ENCODE results near the gene DHRS2. TPM values are rescaled to one million over a fixed set of nuclear protein-coding genes. Genes with fewer than 3 reads are reported as not detected.
A peak's percentile ranks its signal among the peaks of the same experiment; 100 is the strongest.

DHRS2 gene
- total and polyA plus RNA-seq, 2 of the 13 experiments (the other 11 are each of a cell fraction or from before 2014, with no cell fraction given), result 1,621 to 3,021 TPM

DNA sequence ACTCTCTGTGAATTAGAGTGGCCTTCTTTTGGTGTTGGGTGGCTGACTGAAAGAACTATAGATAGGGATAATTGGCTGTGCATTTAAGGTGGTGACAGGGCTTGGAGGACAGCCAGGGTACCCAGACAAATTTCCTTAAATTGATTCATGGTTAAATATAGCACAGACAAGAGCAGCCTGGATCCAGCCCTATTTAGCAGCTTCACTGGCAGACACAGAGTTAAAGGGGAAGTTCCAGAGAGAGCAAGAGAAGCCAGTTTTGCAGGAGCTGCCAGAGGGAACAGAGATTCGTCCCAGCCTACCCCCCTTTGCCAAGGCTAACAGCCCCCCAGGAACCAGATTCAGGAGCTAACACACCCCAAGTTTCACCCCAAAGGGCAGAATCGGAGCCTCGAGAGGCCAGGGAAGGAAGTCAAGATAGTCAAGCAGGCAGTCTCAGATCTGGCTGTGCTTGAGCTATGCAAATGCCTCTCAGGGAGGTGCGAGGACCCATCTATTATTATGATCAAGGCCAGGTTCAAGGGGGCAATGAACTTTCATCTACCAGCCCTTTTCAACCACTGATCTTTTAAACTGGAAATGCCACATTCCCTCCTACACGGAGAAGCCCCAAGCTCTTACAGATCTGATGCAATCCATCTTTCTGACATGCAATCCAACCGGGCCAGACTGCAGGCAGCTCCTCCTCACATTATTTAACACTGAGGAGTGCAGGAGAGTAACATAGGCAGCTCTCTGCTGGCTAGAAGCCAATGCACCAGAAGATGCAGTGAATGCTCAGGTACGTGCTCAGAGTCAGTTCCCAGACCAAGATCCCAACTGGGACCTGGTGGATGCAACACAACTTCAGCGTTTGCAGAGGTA, 58.2 kb downstream of the DHRS2 start (continued):
- TF ChIP-seq, protein P1, sequence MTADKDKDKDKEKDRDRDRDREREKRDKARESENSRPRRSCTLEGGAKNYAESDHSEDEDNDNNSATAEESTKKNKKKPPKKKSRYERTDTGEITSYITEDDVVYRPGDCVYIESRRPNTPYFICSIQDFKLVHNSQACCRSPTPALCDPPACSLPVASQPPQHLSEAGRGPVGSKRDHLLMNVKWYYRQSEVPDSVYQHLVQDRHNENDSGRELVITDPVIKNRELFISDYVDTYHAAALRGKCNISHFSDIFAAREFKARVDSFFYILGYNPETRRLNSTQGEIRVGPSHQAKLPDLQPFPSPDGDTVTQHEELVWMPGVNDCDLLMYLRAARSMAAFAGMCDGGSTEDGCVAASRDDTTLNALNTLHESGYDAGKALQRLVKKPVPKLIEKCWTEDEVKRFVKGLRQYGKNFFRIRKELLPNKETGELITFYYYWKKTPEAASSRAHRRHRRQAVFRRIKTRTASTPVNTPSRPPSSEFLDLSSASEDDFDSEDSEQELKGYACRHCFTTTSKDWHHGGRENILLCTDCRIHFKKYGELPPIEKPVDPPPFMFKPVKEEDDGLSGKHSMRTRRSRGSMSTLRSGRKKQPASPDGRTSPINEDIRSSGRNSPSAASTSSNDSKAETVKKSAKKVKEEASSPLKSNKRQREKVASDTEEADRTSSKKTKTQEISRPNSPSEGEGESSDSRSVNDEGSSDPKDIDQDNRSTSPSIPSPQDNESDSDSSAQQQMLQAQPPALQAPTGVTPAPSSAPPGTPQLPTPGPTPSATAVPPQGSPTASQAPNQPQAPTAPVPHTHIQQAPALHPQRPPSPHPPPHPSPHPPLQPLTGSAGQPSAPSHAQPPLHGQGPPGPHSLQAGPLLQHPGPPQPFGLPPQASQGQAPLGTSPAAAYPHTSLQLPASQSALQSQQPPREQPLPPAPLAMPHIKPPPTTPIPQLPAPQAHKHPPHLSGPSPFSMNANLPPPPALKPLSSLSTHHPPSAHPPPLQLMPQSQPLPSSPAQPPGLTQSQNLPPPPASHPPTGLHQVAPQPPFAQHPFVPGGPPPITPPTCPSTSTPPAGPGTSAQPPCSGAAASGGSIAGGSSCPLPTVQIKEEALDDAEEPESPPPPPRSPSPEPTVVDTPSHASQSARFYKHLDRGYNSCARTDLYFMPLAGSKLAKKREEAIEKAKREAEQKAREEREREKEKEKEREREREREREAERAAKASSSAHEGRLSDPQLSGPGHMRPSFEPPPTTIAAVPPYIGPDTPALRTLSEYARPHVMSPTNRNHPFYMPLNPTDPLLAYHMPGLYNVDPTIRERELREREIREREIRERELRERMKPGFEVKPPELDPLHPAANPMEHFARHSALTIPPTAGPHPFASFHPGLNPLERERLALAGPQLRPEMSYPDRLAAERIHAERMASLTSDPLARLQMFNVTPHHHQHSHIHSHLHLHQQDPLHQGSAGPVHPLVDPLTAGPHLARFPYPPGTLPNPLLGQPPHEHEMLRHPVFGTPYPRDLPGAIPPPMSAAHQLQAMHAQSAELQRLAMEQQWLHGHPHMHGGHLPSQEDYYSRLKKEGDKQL (CRISPR knock-in tag; IDR thresholded peaks at IDR 0.05; ENCODE audit: low read depth), result peak; percentile 52; the same call in 1 of the 2 replicates
- TF ChIP-seq, protein P2, sequence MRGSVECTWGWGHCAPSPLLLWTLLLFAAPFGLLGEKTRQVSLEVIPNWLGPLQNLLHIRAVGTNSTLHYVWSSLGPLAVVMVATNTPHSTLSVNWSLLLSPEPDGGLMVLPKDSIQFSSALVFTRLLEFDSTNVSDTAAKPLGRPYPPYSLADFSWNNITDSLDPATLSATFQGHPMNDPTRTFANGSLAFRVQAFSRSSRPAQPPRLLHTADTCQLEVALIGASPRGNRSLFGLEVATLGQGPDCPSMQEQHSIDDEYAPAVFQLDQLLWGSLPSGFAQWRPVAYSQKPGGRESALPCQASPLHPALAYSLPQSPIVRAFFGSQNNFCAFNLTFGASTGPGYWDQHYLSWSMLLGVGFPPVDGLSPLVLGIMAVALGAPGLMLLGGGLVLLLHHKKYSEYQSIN (CRISPR knock-in tag; IDR thresholded peaks at IDR 0.05; ENCODE audit: borderline replicate concordance), result no peak
- TF ChIP-seq ZNF446 (CRISPR knock-in tag; IDR thresholded peaks at IDR 0.05) (no peak), SAP130 (CRISPR knock-in tag; IDR thresholded peaks at IDR 0.05; ENCODE audit: low read depth) (no peak; the same call in none of the 2 replicates), NFIC (IDR thresholded peaks at IDR 0.05; ENCODE audit: low read length) (peak; percentile 52; the same call in 1 of the 2 replicates), SPEN (CRISPR knock-in tag; IDR thresholded peaks at IDR 0.05; ENCODE audit: low read depth) (0 out of 2 replicates have a peak, but pooled peaks have one; percentile 19), NFKBIZ (CRISPR knock-in tag; IDR thresholded peaks at IDR 0.05) (no peak), MED8 (CRISPR knock-in tag; IDR thresholded peaks at IDR 0.05; ENCODE audit: insufficient replicate concordance) (no peak), MAFK (conservative IDR thresholded peaks at IDR 0.05 in 1 of 2, IDR thresholded peaks at IDR 0.05 in 1 of 2; ENCODE audit: low read length in 2 of 2) (no peak), HNF4G (IDR thresholded peaks at IDR 0.05; ENCODE audit: borderline replicate concordance, low read depth, low read length) (no peak; the same call in 1 of the 2 replicates), HNF4G (CRISPR knock-in tag; IDR thresholded peaks at IDR 0.05; ENCODE audit: borderline replicate concordance, low read depth) (0 out of 2 replicates have a peak, but pooled peaks have one; percentile 12), TAF1 (CRISPR knock-in tag; IDR thresholded peaks at IDR 0.05) (no peak), SKI (IDR thresholded peaks at IDR 0.05; ENCODE audit: partially characterized antibody) (peak; percentile 85), ZNF234 (CRISPR knock-in tag; conservative IDR thresholded peaks at IDR 0.05) (no peak), TCF7L2 (IDR thresholded peaks at IDR 0.05; ENCODE audit: low read depth, low read length) (no peak), MEIS2 (CRISPR knock-in tag; IDR thresholded peaks at IDR 0.05) (peak; percentile 85), ZNF674 (CRISPR knock-in tag; IDR thresholded peaks at IDR 0.05; ENCODE audit: low read depth) (peak; percentile 51; the same call in 1 of the 2 replicates), ZNF160 (CRISPR knock-in tag; IDR thresholded peaks at IDR 0.05) (no peak), NR2F6 (IDR thresholded peaks at IDR 0.05) (no peak), NR2F6 (CRISPR knock-in tag; IDR thresholded peaks at IDR 0.05) (peak; percentile 44; the same call in 1 of the 2 replicates), NFE2L2 (IDR thresholded peaks at IDR 0.05; ENCODE audit: low read length) (no peak), ZBTB1 (CRISPR knock-in tag; IDR thresholded peaks at IDR 0.05; ENCODE audit: borderline replicate concordance) (no peak), ZBTB38 (CRISPR knock-in tag; IDR thresholded peaks at IDR 0.05) (no peak), AKAP8 (CRISPR knock-in tag; IDR thresholded peaks at IDR 0.05) (no peak)
- TF ChIP-seq, protein P3, sequence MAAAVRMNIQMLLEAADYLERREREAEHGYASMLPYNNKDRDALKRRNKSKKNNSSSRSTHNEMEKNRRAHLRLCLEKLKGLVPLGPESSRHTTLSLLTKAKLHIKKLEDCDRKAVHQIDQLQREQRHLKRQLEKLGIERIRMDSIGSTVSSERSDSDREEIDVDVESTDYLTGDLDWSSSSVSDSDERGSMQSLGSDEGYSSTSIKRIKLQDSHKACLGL (CRISPR knock-in tag; IDR thresholded peaks at IDR 0.05), result no peak

Measured in HepG2 (cell line).